Ecto neural progenitor cell (in vitro differentiated cells): ENCODE measurements around the gene STOX2.

Source experiments
- DNase-seq: peaks from one replicate; pipeline ENCODE4 v3.0.0-alpha.2; 2018; ENCODE audit warnings: low spot score

STOX2 gene

DNA sequence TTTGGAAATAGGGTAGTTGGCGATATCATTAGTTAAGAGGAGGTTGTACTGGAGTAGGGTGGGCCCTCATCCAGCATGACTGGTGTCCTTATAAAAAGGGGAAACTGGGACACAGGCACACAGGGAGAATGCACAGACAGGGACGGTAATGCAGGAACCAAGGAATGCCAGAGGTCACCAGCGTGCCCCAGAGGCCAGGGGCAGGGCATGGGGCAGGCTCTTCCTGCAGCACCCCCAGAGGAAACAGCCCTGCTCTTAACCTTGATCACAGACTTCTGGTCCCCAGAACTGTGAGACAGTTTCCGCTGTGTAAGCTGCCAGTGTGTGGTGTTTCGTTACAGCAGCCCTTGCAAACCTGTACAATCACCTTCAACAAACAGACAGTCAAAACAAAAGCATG is 15.9 kb upstream of the STOX2 start:
- no peak for DNase-seq

DNA sequence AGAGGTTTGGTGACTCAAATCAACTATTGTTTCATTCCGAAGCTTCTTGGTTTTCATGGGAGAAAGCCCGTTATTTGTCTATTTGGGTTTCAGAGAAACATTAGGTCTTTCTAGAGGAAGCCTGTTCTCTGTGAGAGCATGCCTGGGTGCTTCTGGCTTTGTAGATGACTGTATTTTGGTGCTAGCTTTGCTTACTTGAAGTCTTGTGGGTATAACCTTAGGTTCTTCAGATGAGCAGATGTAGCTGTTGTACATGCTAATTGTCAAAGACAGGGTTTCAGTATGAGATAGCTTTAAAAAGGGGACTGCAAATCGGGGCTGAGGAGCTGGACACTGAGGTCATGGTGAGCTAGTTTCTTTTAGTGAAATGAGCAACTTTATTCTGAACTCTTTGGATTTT is 7.9 kb upstream of the STOX2 start:
- DNase-seq: no peak

DNA sequence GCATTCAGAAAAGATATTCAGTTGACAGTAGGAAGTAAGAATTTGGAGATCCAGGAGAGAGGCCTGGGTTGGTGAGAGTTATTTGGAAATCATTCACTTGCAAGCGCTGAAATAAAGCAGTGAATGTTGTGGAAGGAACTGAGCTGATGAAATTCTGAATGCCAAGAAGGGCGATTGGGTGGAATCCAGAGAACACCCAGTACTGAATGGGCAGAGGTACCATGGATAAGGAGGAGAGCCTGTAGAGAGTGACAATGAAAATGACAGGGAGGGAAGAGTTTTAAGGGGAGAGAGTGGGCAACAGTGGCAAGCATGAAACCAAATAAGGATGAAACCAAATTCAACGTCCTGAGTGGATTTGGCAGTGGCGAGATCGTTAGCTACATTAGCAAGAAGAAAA is 6.7 kb upstream of the STOX2 start:
- DNase-seq: no peak

DNA sequence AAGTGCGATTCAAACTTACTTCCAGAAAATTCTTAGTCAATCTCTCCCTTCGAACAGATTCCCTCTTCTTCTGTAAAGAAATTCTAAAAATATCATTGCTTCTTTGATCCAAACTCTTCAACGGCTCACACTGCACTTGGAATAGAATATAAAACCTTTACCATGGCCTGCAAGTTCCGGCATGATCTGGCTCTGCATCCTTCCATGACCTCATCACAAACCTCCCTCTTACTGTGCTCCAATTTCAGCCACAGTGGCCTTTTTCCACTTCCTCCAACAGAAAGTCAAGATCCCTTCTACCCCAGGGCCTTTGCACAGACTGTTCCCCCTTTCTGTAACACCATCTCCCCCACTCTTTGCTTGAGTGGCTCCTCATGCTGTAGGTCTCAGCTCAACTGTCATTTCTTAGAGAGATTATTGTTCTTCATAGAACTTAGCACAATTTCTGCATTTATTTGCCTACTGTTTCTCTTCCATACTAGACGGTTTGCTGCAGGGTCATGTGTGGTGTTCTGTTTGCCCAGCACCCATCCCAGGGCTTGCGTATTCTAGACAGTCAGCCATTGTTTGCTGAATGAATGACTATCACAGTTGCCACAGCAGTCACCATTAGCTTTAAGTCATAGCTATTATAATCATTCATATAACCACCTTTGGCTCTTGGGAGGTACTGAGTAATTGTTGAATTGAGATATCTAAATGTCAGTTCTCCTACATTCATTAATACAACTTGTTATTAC is 1.9 kb upstream of the STOX2 start:
- DNase-seq: no peak

DNA sequence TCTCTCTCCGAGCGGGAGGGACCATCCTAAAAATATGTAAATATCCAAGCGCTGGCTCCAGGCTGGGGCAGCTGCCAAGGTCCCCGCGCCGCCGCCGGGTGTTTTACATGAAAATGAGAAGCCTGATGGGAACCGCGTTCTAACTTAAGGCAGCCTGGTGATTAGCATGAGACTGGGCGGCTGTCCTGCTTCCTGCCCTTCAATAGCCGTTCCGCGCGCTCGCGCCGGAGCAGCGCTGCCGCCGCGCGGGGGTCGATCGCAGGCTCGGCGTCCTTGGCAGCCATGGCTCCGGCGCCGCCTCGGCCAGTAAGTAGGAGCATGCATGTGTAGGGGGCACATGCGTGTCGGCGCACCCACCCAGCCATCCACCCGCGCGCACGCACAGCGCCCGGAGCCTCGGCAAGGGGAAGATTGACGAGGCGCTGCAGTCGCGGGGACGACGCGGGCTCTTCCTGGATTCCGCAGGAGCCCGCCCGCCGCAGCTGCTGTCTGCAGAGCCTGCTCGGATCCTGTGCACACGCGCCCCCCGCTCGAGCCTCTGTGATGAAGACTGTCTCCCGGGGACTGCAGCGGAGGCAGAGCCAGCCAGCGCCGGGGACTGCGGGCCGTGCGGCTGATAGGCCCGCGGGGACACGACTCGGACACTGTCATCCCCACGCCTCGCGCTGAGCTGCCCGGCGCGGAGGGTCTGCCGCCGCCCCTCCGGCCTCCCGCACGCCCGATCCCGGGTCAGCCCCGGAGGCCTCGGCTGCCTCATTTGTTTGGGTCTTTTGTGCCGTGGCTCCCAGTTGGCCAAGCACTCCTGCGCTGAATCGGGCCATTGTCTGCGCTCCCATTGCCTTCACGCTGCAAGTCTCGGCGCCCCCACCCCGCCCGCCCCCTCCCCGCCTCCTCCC is 734 bp downstream of the STOX2 start:
- peak; percentile 81 for DNase-seq

DNA sequence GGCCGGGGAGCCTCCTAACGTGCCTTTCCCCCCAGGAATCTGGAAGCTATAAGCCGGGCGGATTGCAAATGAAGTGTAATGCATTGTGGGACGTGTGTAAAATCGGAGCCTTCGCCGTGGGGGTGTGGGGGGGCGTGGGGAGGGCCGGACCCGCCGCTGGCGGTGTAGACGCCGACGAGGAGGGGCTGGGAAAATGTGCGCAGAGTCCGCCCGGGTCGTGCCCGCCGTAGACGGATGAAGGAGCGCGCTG is 1.3 kb downstream of the STOX2 start:
- peak; percentile 75 for DNase-seq

DNA sequence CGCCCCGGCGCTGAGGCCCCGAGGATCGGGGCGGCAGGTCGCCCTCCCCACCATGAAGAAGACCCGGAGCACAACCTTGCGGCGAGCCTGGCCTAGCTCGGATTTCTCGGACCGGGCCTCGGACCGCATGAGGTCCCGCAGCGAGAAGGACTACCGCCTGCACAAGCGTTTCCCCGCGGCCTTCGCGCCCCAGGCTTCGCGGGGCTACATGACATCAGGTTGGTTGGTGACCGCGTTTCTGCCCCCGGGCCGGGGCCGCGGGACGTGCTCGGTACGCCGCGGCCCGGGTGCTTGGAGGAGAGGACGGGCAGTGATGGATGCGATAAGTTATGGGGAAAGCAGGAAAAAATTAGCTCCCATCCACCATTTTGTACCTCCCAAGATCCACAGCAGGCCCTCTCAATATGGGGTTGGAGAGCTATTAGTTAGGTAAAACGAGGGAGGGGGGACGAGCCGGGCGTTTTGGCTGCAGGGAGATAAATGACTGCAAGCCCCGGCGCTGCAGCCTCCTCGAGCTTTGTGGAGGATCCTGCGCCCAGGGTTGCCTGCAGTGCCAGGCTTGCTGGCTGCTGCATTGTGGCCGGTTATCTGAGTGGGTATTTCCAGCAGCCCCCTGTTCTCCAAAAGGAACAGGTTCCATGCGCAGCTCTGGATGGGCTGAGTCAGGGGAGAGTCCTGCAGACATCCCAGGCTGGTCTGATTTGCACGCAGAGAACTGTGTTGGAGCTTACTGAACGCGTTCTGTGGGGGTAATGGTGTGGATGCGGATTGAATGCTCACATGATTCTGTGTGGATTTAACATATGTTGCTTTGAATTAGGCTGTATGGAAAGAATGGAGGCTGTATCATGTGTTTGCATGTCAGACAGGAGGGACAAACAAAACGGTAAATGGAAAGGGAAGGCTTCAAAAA is 1.9 kb downstream of the STOX2 start:
- peak; percentile 69 for DNase-seq

DNA sequence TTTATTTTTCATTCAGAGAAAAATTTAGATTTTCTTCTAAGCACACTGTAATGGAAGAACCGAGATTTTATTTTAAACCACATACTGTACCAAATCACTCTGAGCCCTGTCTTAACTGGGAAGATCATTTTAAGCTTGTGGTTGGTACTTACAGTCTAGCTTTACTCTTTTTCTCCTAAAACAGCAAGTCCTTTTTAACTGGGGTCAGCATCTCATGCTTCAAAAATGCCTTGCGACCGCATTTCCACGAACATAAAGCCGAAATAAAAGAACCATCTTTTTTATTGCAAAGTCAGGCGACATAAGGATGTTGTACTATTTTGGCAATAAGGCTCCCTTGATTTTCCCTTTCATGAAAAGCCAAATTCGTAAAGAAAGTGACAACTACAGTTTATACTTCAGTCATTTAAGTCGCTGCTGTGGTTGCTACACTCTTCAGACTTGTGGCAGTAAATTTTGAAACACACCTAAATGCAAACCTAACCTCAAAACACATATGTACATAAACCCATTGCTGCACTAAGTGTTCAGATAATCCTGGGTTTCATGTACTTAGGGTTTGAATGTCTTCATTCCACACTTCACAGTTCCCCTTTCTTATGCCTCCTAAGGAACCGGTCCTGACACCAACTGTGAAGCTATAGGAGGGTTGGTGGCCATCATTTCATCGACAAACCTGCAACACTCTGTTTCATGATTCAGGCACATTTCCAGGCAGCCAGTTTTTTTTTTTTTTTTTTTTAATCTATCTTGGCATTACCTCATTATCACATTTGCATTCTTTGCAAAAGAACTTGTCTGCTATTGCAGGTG is 3.0 kb downstream of the STOX2 start:
- DNase-seq: no peak

DNA sequence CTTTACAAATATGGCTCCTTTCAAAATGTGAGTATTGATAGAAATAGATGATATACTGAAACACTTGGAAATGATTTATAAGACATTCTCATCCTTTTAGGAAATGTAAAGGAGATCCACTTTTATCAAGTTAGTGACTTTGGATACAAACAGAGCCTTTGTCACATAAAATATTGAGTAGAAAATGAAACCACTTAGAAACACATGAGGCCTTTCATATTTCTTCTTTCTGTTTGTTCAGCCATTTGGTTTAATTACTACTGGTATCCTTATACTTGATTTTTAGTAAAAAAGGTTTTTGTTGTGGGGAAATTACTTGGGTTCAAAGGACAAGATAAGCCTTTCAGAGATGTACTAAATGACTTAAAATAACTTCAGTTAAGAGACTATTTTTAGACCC is 4.1 kb downstream of the STOX2 start:
- DNase-seq: no peak

DNA sequence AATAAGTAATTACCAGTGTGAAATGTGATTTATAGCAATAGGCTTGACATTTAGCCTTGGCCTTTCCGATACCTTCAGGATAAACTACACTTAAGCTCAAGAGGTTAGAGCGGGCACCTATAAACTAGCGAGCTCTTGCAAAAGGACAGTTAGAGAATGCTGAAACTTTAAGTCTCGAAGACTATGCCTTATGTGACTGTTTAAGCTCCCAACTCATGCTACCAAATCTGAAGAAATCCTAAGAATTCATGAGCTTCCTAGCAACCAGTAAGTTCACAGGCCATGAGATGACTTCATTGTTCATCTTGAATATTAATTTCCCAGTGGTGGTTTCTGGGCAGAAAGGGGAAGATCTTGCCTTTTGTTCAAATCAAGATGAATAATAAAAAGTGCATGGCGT is 4.7 kb downstream of the STOX2 start:
- DNase-seq: no peak

DNA sequence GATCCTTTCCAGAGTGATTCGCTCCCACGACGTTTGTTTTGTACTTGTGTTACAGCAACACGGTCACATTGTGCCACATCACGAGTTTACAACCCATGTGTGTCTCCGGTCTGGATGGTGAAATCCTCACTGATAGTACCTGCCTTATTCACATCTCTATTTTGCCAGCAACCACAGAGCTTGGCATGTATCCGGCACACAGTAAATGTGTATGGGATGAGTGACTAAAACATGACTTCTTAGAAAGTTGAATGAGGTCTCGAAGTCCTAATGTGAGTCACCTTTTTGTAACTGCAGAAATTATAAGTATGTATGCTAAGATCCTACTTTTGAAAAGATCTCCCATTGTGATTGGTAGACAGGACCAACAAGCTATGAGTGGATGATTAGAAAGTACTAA is 7.5 kb downstream of the STOX2 start:
- no peak for DNase-seq

DNA sequence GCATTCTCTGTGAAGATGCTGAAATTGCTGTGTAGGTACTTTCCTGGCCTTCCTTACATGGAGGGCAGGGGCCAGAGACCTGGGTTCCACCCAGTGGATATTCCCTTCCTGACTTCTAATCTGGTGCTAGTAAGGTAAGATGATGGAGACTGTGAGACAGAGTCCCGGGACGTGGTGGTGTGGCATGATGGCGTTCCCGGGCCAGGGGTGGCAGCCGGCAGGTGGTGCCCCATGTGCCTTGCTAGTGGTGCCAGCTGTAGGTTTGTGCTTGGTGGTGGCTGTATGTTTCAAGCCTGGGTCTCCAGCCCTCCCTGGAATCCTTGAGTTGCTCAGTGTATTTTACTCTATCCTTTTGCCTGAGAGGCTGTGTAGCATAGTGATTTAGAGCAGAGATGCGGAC is 10.9 kb downstream of the STOX2 start:
- DNase-seq: no peak

DNA sequence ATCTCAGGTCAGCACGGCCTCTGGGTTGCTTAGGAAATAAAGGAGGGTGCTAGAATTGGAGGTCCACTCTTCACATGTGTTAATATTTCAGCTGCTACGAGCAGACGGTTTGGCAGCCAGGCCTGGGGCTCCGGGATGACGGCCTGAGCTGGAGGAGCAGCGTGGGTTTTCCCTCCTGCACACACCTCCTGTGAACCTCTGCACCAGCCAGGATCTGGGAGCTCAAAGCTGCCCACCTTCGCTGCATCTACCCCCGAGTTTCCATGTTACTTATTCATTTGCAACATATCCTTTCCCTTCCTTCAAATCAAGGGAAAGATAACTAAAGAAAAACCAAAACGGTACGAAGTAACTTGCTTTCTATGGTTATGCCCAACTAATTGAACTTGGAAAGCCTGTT is 13.6 kb downstream of the STOX2 start:
- no peak for DNase-seq

DNA sequence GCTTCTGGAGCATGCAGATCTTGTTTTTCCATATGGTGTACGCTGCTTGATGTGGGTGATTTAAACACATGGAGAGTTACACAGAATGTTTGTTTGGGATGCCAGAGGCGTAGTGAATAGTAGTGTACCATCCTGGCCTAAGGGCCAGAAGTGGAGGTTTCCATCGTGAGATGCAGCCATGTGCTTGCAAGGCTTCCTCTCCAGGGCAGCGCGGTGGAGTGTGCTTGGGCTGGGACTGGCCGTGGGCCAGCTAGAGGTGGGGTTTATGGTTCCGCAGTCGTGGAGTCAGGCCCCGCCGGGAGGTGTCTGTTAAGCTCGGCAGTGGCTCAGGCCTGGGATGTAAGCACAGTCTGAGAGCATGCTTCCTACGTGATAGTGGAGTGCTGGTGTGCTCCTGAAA is 14.0 kb downstream of the STOX2 start:
- DNase-seq: no peak

DNA sequence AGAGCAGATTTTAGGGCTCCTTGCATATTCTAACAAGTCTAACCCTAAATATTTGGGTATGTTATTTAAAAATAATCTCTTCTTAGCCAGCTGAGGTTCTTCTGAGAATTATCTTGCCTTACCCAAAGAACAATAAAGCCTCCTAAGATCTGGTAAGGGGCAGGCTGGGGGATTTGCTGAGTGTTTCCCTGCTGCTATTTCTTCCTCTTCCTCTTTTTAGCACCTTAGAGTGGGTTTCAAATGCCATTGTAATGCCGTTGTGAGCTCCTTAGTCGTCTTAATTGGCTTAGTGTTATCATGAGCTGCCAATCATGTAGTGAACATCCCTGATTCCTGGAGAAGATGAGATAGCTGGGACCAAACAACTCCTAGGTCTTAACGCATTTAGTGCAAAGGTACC is 15.4 kb downstream of the STOX2 start:
- DNase-seq: no peak

DNA sequence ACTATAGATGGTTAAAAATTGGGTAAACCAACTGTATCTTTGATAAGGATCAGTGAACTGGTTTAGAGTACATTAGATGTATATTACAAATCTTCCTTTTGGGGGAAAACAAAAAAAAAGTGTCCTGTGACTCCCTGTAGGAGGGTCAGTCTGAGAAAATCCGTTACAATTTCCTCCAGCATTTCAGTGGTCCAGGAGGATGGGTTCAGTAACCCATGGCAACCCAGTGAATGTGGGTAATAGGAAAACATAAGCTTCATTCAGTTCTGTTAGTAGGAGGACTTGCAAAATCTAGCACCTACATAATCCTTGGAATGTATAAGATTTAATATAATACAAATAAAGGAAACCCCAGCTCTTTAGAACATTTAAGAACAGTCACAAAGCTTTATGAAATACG is 16.2 kb downstream of the STOX2 start:
- DNase-seq: no peak

DNA sequence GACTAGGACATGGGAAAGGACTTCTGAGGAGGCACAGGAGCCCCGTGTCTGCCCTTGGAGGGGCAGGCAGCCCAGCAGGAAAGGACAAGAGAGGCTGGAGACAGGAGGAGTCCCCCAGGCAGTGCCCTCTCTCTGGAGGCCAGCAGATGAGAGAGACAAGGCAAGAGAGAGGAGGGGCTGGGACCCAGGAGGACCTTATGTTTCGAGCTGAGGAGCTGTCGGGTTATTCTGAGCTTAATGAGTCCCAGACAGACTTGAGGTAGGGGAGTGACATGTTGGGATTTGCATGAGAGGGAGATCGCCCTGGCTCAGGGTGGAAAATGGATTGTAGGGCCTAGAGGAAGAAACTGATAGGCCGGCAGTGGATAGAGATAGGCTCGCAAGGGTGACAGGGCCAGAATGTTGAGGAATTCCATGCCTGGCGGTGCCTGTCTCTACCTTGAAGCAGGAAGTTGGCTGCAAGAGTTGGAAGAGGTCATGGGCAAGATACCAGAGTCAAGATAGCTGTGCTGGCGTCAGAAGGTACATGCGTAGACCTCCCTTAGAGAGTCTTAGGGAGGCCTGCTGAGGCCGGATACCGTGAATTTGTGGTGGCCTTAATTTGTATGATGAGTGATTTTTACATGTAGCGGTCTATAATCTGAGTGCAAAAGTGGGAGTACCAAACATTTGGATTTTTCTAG is 19.4 kb downstream of the STOX2 start:
- DNase-seq: no peak

DNA sequence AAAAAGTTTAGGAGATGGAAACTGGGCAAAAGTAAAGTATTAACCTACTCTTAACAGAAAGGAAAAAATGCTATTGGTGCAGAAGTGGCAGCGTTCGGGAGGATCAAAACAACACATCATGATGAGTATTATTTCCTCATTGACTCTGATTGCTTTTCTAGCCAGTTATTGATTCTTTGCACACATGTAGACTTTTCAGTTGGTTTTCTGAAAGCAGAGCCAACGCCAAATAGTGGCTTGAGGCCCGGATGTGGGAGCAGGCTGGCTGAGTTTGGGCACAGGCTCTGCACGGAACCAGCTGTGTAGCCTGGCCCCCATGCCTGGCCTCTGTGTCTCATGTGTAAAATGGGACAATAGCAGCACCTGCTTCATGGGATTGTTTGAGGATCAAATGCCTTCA is 21.8 kb downstream of the STOX2 start:
- DNase-seq: no peak

DNA sequence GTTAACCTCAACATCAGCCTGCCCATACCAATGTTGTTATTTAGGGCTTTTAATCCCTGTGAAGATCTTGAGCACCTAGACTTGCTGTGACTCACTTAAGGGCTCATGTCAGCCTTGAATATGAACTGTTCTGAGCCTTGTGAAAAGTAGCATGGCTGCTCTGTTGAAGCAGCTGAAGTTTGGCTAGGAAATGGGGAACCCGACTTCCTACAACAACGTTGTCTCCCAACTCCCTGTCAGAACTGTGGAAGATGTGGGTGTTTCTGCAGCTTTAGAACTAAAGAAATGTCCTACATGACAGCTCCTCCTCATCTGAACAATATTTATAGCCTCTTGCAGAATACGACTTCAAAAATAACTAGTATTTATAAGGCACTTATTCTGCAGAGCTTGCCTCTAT is 27.5 kb downstream of the STOX2 start:
- no peak for DNase-seq

DNA sequence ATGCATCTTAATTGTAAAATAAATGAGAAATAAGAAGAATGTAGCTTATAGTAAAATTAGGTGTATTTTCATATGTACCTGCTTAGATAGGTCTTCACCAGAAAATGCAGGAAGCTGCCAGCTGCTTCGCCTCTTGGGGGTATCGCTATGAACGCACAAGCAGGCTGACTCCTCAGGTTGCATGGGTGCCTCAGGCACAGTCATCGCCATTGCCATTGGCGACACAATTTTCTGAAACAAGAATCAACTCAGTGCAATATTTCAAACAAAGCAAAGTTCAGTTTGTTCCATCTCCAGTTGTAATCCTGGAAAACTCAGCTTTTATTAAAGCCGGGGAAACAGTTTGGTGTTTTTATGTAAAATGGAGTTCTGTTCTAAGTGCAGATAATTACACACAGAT is 29.7 kb downstream of the STOX2 start:
- DNase-seq: no peak

DNA sequence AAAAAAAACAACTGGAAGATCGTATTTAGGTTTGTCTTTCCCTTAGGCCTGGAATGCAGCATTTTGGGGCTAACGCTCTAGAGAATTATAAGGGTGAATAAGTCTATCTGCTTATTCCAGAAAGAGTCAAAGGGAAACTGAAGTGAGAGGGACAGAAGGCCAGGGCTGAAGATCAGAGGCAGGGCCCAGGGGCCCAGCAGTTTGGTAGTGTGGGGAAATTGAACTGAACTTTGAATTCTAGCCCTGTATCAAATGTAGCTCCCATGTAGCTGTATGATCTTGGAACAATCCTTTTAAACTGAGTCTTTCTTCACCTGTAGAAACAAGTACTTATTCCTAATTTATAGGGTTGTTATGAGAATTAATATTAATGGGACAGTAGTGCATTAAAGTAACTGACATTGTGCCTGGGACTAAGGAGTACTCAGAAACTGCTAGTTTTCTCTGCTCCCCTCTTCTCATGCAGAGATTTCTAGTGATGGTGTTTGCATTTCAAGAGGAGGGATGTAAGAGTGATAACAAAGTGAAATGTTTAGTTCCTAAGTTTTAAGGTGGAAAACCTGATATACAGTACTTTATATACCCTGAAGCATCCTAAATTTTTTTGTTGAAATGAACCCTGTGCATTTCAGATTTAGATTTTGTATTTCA is 30.4 kb downstream of the STOX2 start:
- DNase-seq: no peak
